Mucosa of rectum (tissue), 2 donors: ENCODE results near the gene FHL3.
A peak's percentile ranks its signal among the peaks of the same experiment; 100 is the strongest.

Source experiments
- H3K27ac ChIP-seq, 2 donors: one replicate each; pipeline ENCODE4 v1.7.0; 2013; ENCODE audit warnings: inconsistent platforms in 2 of 2, low read depth in 2 of 2, low read length in 2 of 2
- H3K27me3 ChIP-seq, 2 donors: one replicate each; pipeline ENCODE4 v1.7.0; 2013; ENCODE audit warnings: low read length in 2 of 2; ENCODE audit not compliant: control insufficient read depth in 2 of 2, insufficient read depth in 2 of 2
- H3K36me3 ChIP-seq, 2 donors: one replicate each; pipeline ENCODE4 v1.7.0; 2013; ENCODE audit warnings: low read length in 2 of 2; ENCODE audit not compliant: control insufficient read depth in 2 of 2, insufficient read depth in 2 of 2
- H3K4me1 ChIP-seq, 2 donors: one replicate each; pipeline ENCODE4 v1.7.0; 2013; ENCODE audit warnings: low read length in 2 of 2, mild to moderate bottlenecking in 1 of 2; ENCODE audit not compliant: control insufficient read depth in 2 of 2, insufficient read depth in 2 of 2
- H3K4me3 ChIP-seq, 2 donors: one replicate each; pipeline ENCODE4 v1.7.0; 2013; ENCODE audit warnings: low read length in 2 of 2
- H3K9ac ChIP-seq, 2 donors: one replicate each; pipeline ENCODE4 v1.7.0; 2013; ENCODE audit warnings: low read length in 2 of 2, low read depth in 1 of 2, mild to moderate bottlenecking in 1 of 2
- H3K9me3 ChIP-seq, 2 donors: one replicate each; pipeline ENCODE4 v1.7.0; 2013; ENCODE audit warnings: low read length in 2 of 2; ENCODE audit not compliant: control insufficient read depth in 2 of 2
- donor health status: healthy.
- donor health status: Normal muscosa, but diverticular disease.

The FHL3 gene

GRCh38 chr1:37999430-38000232, 5.7 kb downstream of the FHL3 start:
- peaks cover 0 to 4% of the 10 kb centered on the region in 2 donors for H3K36me3 ChIP-seq
- H3K4me3 ChIP-seq = no peak overlapping the region
- H3K9me3 ChIP-seq = no peaks in the 10 kb centered on the region
- peaks cover 40 to 49% of the 10 kb centered on the region in 2 donors for H3K4me1 ChIP-seq
- H3K9ac ChIP-seq = peak overlapping the region in 1 of 2 donors; percentile 34
- peaks cover 6 to 12% of the 10 kb centered on the region in 2 donors for H3K27me3 ChIP-seq
- peak overlapping the region; percentile 71 to 84 for H3K27ac ChIP-seq

GRCh38 chr1:37998913-37999429, 6.3 kb downstream of the FHL3 start:
- Histone ChIP-seq H3K4me1 (peaks cover 36 to 47% of the 10 kb centered on the region in 2 donors), H3K4me3 (peak overlapping the region in 1 of 2 donors; percentile 31), H3K9ac (peak overlapping the region in 1 of 2 donors; percentile 34), H3K36me3 (peaks cover 0 to 4% of the 10 kb centered on the region in 2 donors), H3K9me3 (no peaks in the 10 kb centered on the region), H3K27ac (peak overlapping the region; percentile 71 to 84), H3K27me3 (peaks cover 6 to 7% of the 10 kb centered on the region in 2 donors)

- H3K36me3 ChIP-seq = peaks cover 0 to 4% of the 10 kb centered on the region in 2 donors
- peak overlapping the region in 1 of 2 donors; percentile 31 for H3K4me3 ChIP-seq
- H3K9ac ChIP-seq = no peak overlapping the region
- peaks cover 0 to 2% of the 10 kb centered on the region in 2 donors for H3K27me3 ChIP-seq
- H3K4me1 ChIP-seq = peaks cover 36 to 42% of the 10 kb centered on the region in 2 donors
- no peaks in the 10 kb centered on the region for H3K9me3 ChIP-seq
- peak overlapping the region in 1 of 2 donors; percentile 84 for H3K27ac ChIP-seq
These were observed 7.1 kb downstream of the FHL3 start for GRCh38 chr1:37998089-37998808.

- Histone ChIP-seq H3K9ac (no peak overlapping the region), H3K4me1 (peaks cover 36 to 40% of the 10 kb centered on the region in 2 donors), H3K4me3 (no peak overlapping the region), H3K9me3 (no peaks in the 10 kb centered on the region), H3K27ac (peak overlapping the region; percentile 72 to 83), H3K36me3 (peaks cover 0 to 4% of the 10 kb centered on the region in 2 donors), H3K27me3 (peaks cover 0 to 2% of the 10 kb centered on the region in 2 donors)
These were observed 7.8 kb downstream of the FHL3 start for GRCh38 chr1:37997256-37998088.

- Histone ChIP-seq H3K4me1 (peaks cover 31 to 38% of the 10 kb centered on the region in 2 donors), H3K9ac (peak overlapping the region; percentile 60 to 61), H3K27ac (peak overlapping the region; percentile 72 to 83)
These were observed 9.5 kb downstream of the FHL3 start for GRCh38 chr1:37995751-37996345.

GRCh38 chr1:37994886-37995566, 10.3 kb downstream of the FHL3 start:
- H3K4me3 ChIP-seq = peak overlapping the region; percentile 56 to 61
- H3K27ac ChIP-seq = peak overlapping the region; percentile 72 to 83
- H3K4me1 ChIP-seq = peaks cover 27 to 31% of the 10 kb centered on the region in 2 donors
- peaks cover 0 to 2% of the 10 kb centered on the region in 2 donors for H3K27me3 ChIP-seq
- H3K36me3 ChIP-seq = peaks cover 0 to 4% of the 10 kb centered on the region in 2 donors
- no peaks in the 10 kb centered on the region for H3K9me3 ChIP-seq
- peak overlapping the region in 1 of 2 donors; percentile 61 for H3K9ac ChIP-seq

More at GRCh38 chr1:37995751-37996345, 9.5 kb downstream of the FHL3 start:
- peaks cover 0 to 4% of the 10 kb centered on the region in 2 donors for H3K36me3 ChIP-seq
- peaks cover 0 to 2% of the 10 kb centered on the region in 2 donors for H3K27me3 ChIP-seq
- H3K9me3 ChIP-seq = no peaks in the 10 kb centered on the region
- H3K4me3 ChIP-seq = peak overlapping the region; percentile 56 to 61

- Histone ChIP-seq H3K27me3 (no peaks in the 10 kb centered on the region), H3K4me3 (peak overlapping the region; percentile 97 to 99), H3K27ac (peak overlapping the region; percentile 63 to 83), H3K36me3 (peaks cover 17 to 23% of the 10 kb centered on the region in 2 donors), H3K4me1 (peaks cover 5 to 7% of the 10 kb centered on the region in 2 donors), H3K9me3 (no peaks in the 10 kb centered on the region), H3K9ac (peak overlapping the region; percentile 74 to 91)
These were observed 15.9 kb downstream of the FHL3 start for GRCh38 chr1:37989361-37989930.

GRCh38 chr1:37987679-37988078, 17.6 kb downstream of the FHL3 start:
- H3K4me1 ChIP-seq = peaks cover 5 to 7% of the 10 kb centered on the region in 2 donors
- no peak overlapping the region for H3K4me3 ChIP-seq
- H3K27ac ChIP-seq = no peak overlapping the region
- peaks cover 27 to 34% of the 10 kb centered on the region in 2 donors for H3K36me3 ChIP-seq
- no peak overlapping the region for H3K9ac ChIP-seq
- H3K27me3 ChIP-seq = no peaks in the 10 kb centered on the region
- no peaks in the 10 kb centered on the region for H3K9me3 ChIP-seq
